SK-N-MC (cell line): ENCODE measurements around the gene PDE1A.

Experiments
- DNase-seq: peaks from one replicate; pipeline ENCODE4 v3.0.0-alpha.2; 2011; ENCODE audit warnings: low read depth, low spot score
- H3K27ac ChIP-seq: fragments of 200-600 bp; sonication (generic); 2 replicates; pipeline ENCODE4 v1.5.1; 2016; ENCODE audit warnings: mixed run types
- H3K36me3 ChIP-seq: fragments of 200-600 bp; sonication (generic); 2 replicates; pipeline ENCODE4 v1.6.1; 2017; ENCODE audit warnings: antibody characterized with exemption, low read length, mixed read lengths; ENCODE audit not compliant: insufficient read depth
- H3K4me3 ChIP-seq: fragments of 200-600 bp; sonication (generic); 2 replicates; pipeline ENCODE4 v1.5.1; 2016
- H3K9ac ChIP-seq: fragments of 200-600 bp; sonication (generic); 2 replicates; pipeline ENCODE4 v1.8.0; 2017; ENCODE audit warnings: mixed run types, mixed read lengths; ENCODE audit not compliant: insufficient read length
- H3K9me3 ChIP-seq: fragments of 200-600 bp; sonication (generic); 2 replicates; pipeline ENCODE4 v1.6.1; 2017; ENCODE audit warnings: low read depth, mild to moderate bottlenecking, antibody characterized with exemption, low read length, moderate library complexity, mixed read lengths
- EZH2 ChIP-seq: fragments of 200-600 bp; sonication (generic); IDR thresholded peaks from one replicate; pipeline ENCODE4 v1.6.1; 2017; ENCODE audit warnings: antibody characterized with exemption
- FOXP2 ChIP-seq: optimal IDR thresholded peaks from 2 replicates; pipeline ENCODE3; 2011; ENCODE audit warnings: mild to moderate bottlenecking, moderate library complexity; ENCODE audit not compliant: insufficient read depth; ENCODE audit errors: extremely low read length, control extremely low read depth
- POLR2AphosphoS5 ChIP-seq: IDR thresholded peaks from 2 replicates; pipeline ENCODE4 v1.6.1; 2012; ENCODE audit warnings: mild to moderate bottlenecking, low read depth, low read length, borderline replicate concordance

The PDE1A gene

GRCh38 chr2:182148344-182148743 lies 278.5 kb downstream of the PDE1A start:
- TF ChIP-seq EZH2 (no peak), FOXP2 (no peak), POLR2AphosphoS5 (no peak)
- Histone ChIP-seq H3K4me3 (no peak overlapping the region), H3K36me3 (no peaks in the 10 kb centered on the region), H3K9me3 (no peaks in the 10 kb centered on the region), H3K9ac (no peak overlapping the region), H3K27ac (no peak overlapping the region)
- no peak for DNase-seq

- Histone ChIP-seq H3K27ac (peak overlapping the region; percentile 42; the same call in 1 of the 2 replicates), H3K9ac (no peak overlapping the region), H3K9me3 (no peaks in the 10 kb centered on the region), H3K36me3 (no peaks in the 10 kb centered on the region), H3K4me3 (no peak overlapping the region)
- no peak for DNase-seq
- TF ChIP-seq FOXP2 (no peak), POLR2AphosphoS5 (no peak), EZH2 (no peak)
Observed at GRCh38 chr2:182144776-182145165, 282.1 kb downstream of the PDE1A start.

- no peak overlapping the region for H3K27ac ChIP-seq
- H3K36me3 ChIP-seq = no peaks in the 10 kb centered on the region
- DNase-seq = no peak
- TF ChIP-seq EZH2 (no peak), FOXP2 (no peak), POLR2AphosphoS5 (no peak)
- no peak overlapping the region for H3K9ac ChIP-seq
- no peak overlapping the region for H3K4me3 ChIP-seq
- H3K9me3 ChIP-seq = no peaks in the 10 kb centered on the region
Observed at GRCh38 chr2:182144041-182144775, 282.6 kb downstream of the PDE1A start.

GRCh38 chr2:182142062-182142461 lies 284.8 kb downstream of the PDE1A start:
- TF ChIP-seq EZH2 (no peak), POLR2AphosphoS5 (no peak), FOXP2 (no peak)
- Histone ChIP-seq H3K4me3 (no peak overlapping the region), H3K27ac (no peak overlapping the region), H3K9ac (no peak overlapping the region), H3K9me3 (no peaks in the 10 kb centered on the region), H3K36me3 (no peaks in the 10 kb centered on the region)
- DNase-seq = no peak

GRCh38 chr2:182134201-182134600 lies 292.6 kb downstream of the PDE1A start:
- no peak overlapping the region for H3K27ac ChIP-seq
- no peak overlapping the region for H3K9ac ChIP-seq
- no peak overlapping the region for H3K4me3 ChIP-seq
- H3K36me3 ChIP-seq = no peaks in the 10 kb centered on the region
- H3K9me3 ChIP-seq = no peaks in the 10 kb centered on the region
- no peak for TF ChIP-seq POLR2AphosphoS5
- TF ChIP-seq FOXP2 = no peak
- TF ChIP-seq EZH2 = no peak
- no peak for DNase-seq

GRCh38 chr2:182133195-182133891 lies 293.5 kb downstream of the PDE1A start:
- no peak overlapping the region for H3K4me3 ChIP-seq
- no peak for DNase-seq
- no peaks in the 10 kb centered on the region for H3K9me3 ChIP-seq
- TF ChIP-seq POLR2AphosphoS5 = no peak
- TF ChIP-seq EZH2 = no peak
- no peak for TF ChIP-seq FOXP2
- H3K9ac ChIP-seq = no peak overlapping the region
- H3K36me3 ChIP-seq = no peaks in the 10 kb centered on the region
- no peak overlapping the region for H3K27ac ChIP-seq

- no peak overlapping the region for H3K27ac ChIP-seq
Observed at GRCh38 chr2:182132605-182133004, 294.2 kb downstream of the PDE1A start.

GRCh38 chr2:182128821-182129707 lies 297.8 kb downstream of the PDE1A start:
- H3K9ac ChIP-seq = no peak overlapping the region
- no peak for DNase-seq
- H3K9me3 ChIP-seq = no peaks in the 10 kb centered on the region
- H3K36me3 ChIP-seq = no peaks in the 10 kb centered on the region
- no peak overlapping the region for H3K27ac ChIP-seq
- no peak for TF ChIP-seq FOXP2
- no peak for TF ChIP-seq POLR2AphosphoS5
- TF ChIP-seq EZH2 = no peak
- H3K4me3 ChIP-seq = no peak overlapping the region

More at GRCh38 chr2:182132605-182133004, 294.2 kb downstream of the PDE1A start:
- no peaks in the 10 kb centered on the region for H3K9me3 ChIP-seq
- DNase-seq = peak; percentile 20
- no peak for TF ChIP-seq FOXP2
- no peak for TF ChIP-seq EZH2
- H3K9ac ChIP-seq = no peak overlapping the region
- H3K4me3 ChIP-seq = no peak overlapping the region
- no peaks in the 10 kb centered on the region for H3K36me3 ChIP-seq
